AG10803 (cell line): ENCODE results near the gene ZCCHC7.

Experiments
- DNase-seq: peaks from one replicate; pipeline ENCODE4 v3.0.0; 2010; ENCODE audit warnings: low read depth
- H3K4me3 ChIP-seq: 2 replicates; pipeline ENCODE4 v1.5.1; 2011; ENCODE audit warnings: mild to moderate bottlenecking, low read length, control low read depth
- CTCF ChIP-seq: conservative IDR thresholded peaks from 2 replicates; pipeline ENCODE4 v1.5.1; 2011; ENCODE audit warnings: mild to moderate bottlenecking, low read length, control low read depth, inconsistent platforms

The ZCCHC7 gene

GRCh38 chr9:37255944-37256862, 135.8 kb downstream of the ZCCHC7 start:
- H3K4me3 ChIP-seq, result no peak overlapping the region
- TF ChIP-seq CTCF, result no peak
- no peak for DNase-seq

- H3K4me3 ChIP-seq, result no peak overlapping the region
- DNase-seq, result no peak
- no peak for TF ChIP-seq CTCF
Observed at GRCh38 chr9:37259951-37260350, 139.6 kb downstream of the ZCCHC7 start.

GRCh38 chr9:37262410-37262809, 142.0 kb downstream of the ZCCHC7 start:
- DNase-seq, result peak; percentile 8
- H3K4me3 ChIP-seq, result no peak overlapping the region
- peak; percentile 43; the same call in 1 of the 2 replicates for TF ChIP-seq CTCF

- no peak for TF ChIP-seq CTCF
- no peak for DNase-seq
Observed at GRCh38 chr9:37264539-37264938, 144.2 kb downstream of the ZCCHC7 start.

GRCh38 chr9:37266630-37267029, 146.3 kb downstream of the ZCCHC7 start:
- no peak for DNase-seq
- no peak for TF ChIP-seq CTCF

More at GRCh38 chr9:37264539-37264938, 144.2 kb downstream of the ZCCHC7 start:
- no peak overlapping the region for H3K4me3 ChIP-seq

GRCh38 chr9:37269221-37269620, 148.8 kb downstream of the ZCCHC7 start:
- H3K4me3 ChIP-seq, result no peak overlapping the region
- TF ChIP-seq CTCF, result no peak
- no peak for DNase-seq

More at GRCh38 chr9:37266630-37267029, 146.3 kb downstream of the ZCCHC7 start:
- H3K4me3 ChIP-seq, result no peak overlapping the region

- DNase-seq, result no peak
- H3K4me3 ChIP-seq, result no peak overlapping the region
- no peak for TF ChIP-seq CTCF
Observed at GRCh38 chr9:37271679-37272078, 151.3 kb downstream of the ZCCHC7 start.
